Measurements from ENCODE around the gene SGCD.
A peak's percentile ranks its signal among the peaks of the same experiment; 100 is the strongest.

Gene SGCD

GRCh38 chr5:156427315-156427714 lies 100.4 kb downstream of the SGCD start:
- no peak overlapping the region for H3K18ac ChIP-seq (ENCODE audit: low read depth in 1 of 2, low read length in 2 of 2)
- no peak overlapping the region for H2BK5ac ChIP-seq (ENCODE audit: low read depth, low read length, poor library complexity, severe bottlenecking)
- H3K4me1 ChIP-seq (ENCODE audit: control insufficient read depth, insufficient read depth, low read depth, low read length) = no peaks in the 10 kb centered on the region
- H3K27ac ChIP-seq (ENCODE audit: low read length, poor library complexity, severe bottlenecking) = no peak overlapping the region
- no peak overlapping the region for H4K91ac ChIP-seq (ENCODE audit: low read length)
- 96% methylated on average over 4 of the region's 4 CpGs for WGBS
- no peak overlapping the region for H3K9ac ChIP-seq (ENCODE audit: low read length)
- H4K8ac ChIP-seq (ENCODE audit: low read length) = no peak overlapping the region
- H3K23ac ChIP-seq (ENCODE audit: low read length in 2 of 2) = no peak overlapping the region
- no peak overlapping the region for H2AK5ac ChIP-seq (ENCODE audit: low read length, severe bottlenecking)
- H2BK12ac ChIP-seq (ENCODE audit: low read length in 2 of 2) = no peak overlapping the region
- no peaks in the 10 kb centered on the region for H3K79me1 ChIP-seq (replicated peaks; ENCODE audit: low read length, poor library complexity, severe bottlenecking)
- H3K4me2 ChIP-seq (ENCODE audit: low read length, poor library complexity, severe bottlenecking) = no peak overlapping the region
- no peak overlapping the region for H3K4me3 ChIP-seq (ENCODE audit: insufficient read depth in 1 of 2, low read depth in 1 of 2, low read length in 2 of 2)
- H3K9me3 ChIP-seq (ENCODE audit: control insufficient read depth, low read length) = peaks cover 6% of the 10 kb centered on the region
- no peak overlapping the region for H2AFZ ChIP-seq (ENCODE audit: low read depth, low read length)
- H2BK15ac ChIP-seq (ENCODE audit: low read depth, poor library complexity, severe bottlenecking) = no peak overlapping the region
- H2BK120ac ChIP-seq (ENCODE audit: low read depth, low read length) = no peak overlapping the region
- no peaks in the 10 kb centered on the region for H3K27me3 ChIP-seq (ENCODE audit: control insufficient read depth in 1 of 2, insufficient read depth in 1 of 2, low read length in 2 of 2)
- H3K4ac ChIP-seq (ENCODE audit: low read depth in 1 of 2, low read length in 2 of 2) = no peak overlapping the region
- H3K14ac ChIP-seq (ENCODE audit: low read length in 2 of 2) = no peak overlapping the region
- H3K36me3 ChIP-seq (ENCODE audit: control insufficient read depth in 1 of 2, insufficient read depth in 2 of 2, low read depth in 1 of 2, low read length in 2 of 2) = no peaks in the 10 kb centered on the region
- DNase-seq = no peak

DNA sequence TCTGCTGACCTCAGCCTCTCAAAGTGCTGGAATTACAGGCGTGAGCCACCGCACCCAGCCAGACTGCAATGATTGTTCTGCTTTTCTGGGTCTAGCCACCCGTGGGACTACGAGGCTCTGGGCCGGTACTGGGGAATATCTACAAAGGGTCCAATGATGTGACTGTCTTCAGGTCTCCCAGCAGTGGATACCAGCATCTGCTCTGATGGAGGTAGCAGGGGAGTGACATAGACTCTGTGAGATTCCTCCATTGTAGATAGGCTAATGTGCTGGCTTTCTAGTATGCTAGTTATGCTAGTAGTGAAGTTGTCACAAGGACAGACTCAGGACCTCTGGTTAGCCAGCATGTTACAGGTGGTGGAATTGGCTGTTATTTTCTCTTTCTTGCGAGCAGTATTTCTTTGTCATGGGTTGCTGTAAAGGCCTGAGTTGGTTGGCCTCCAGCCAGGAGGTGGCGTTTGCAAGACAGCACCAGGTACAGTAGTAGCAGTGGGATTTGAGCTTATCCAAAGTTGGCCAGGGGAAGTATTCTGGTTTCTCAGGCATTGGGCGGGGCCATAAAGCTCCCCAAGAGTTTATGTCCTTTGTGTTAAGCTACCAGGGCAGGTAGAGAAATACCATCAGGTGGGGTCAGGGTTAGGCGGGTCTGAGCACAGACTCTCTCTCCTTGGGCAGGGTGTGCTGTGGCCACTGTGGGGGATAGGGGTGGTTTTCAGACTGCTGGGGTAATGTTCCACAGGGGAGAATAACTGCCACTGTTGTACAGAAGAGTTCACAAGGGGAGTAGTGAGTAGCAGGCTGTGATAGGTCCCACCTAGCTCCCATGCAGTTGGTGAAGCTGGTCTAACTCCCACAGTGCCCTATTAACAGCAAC lies 105.2 kb downstream of the SGCD start:
- Histone ChIP-seq H3K79me1 (replicated peaks; ENCODE audit: low read length, poor library complexity, severe bottlenecking) (no peaks in the 10 kb centered on the region), H3K4me1 (ENCODE audit: control insufficient read depth, insufficient read depth, low read depth, low read length) (no peaks in the 10 kb centered on the region), H3K9ac (ENCODE audit: low read length) (no peak overlapping the region), H2BK15ac (ENCODE audit: low read depth, poor library complexity, severe bottlenecking) (no peak overlapping the region), H3K14ac (ENCODE audit: low read length in 2 of 2) (no peak overlapping the region), H2AK5ac (ENCODE audit: low read length, severe bottlenecking) (no peak overlapping the region), H3K36me3 (ENCODE audit: control insufficient read depth in 1 of 2, insufficient read depth in 2 of 2, low read depth in 1 of 2, low read length in 2 of 2) (no peaks in the 10 kb centered on the region), H3K4me2 (ENCODE audit: low read length, poor library complexity, severe bottlenecking) (no peak overlapping the region), H3K23ac (ENCODE audit: low read length in 2 of 2) (no peak overlapping the region), H3K4me3 (ENCODE audit: insufficient read depth in 1 of 2, low read depth in 1 of 2, low read length in 2 of 2) (no peak overlapping the region), H2AFZ (ENCODE audit: low read depth, low read length) (no peak overlapping the region), H3K18ac (ENCODE audit: low read depth in 1 of 2, low read length in 2 of 2) (peak overlapping the region in 1 of 2 experiments; percentile 29), H3K4ac (ENCODE audit: low read depth in 1 of 2, low read length in 2 of 2) (no peak overlapping the region), H3K27me3 (ENCODE audit: control insufficient read depth in 1 of 2, insufficient read depth in 1 of 2, low read length in 2 of 2) (no peaks in the 10 kb centered on the region), H4K8ac (ENCODE audit: low read length) (peak overlapping the region; percentile 38), H3K9me3 (ENCODE audit: control insufficient read depth, low read length) (peaks cover 6% of the 10 kb centered on the region), H4K91ac (ENCODE audit: low read length) (no peak overlapping the region), H3K27ac (ENCODE audit: low read length, poor library complexity, severe bottlenecking) (no peak overlapping the region), H2BK5ac (ENCODE audit: low read depth, low read length, poor library complexity, severe bottlenecking) (no peak overlapping the region), H2BK12ac (ENCODE audit: low read length in 2 of 2) (no peak overlapping the region), H2BK120ac (ENCODE audit: low read depth, low read length) (no peak overlapping the region)
- DNase-seq = no peak
- WGBS = 89% methylated on average over 9 of the region's 9 CpGs

GRCh38 chr5:156432830-156433105 lies 105.8 kb downstream of the SGCD start:
- Histone ChIP-seq H3K36me3 (ENCODE audit: control insufficient read depth in 1 of 2, insufficient read depth in 2 of 2, low read depth in 1 of 2, low read length in 2 of 2) (no peaks in the 10 kb centered on the region), H3K79me1 (replicated peaks; ENCODE audit: low read length, poor library complexity, severe bottlenecking) (no peaks in the 10 kb centered on the region), H2BK12ac (ENCODE audit: low read length in 2 of 2) (no peak overlapping the region), H3K4me2 (ENCODE audit: low read length, poor library complexity, severe bottlenecking) (no peak overlapping the region), H2BK5ac (ENCODE audit: low read depth, low read length, poor library complexity, severe bottlenecking) (no peak overlapping the region), H3K27ac (ENCODE audit: low read length, poor library complexity, severe bottlenecking) (no peak overlapping the region), H2BK120ac (ENCODE audit: low read depth, low read length) (no peak overlapping the region), H3K4ac (ENCODE audit: low read depth in 1 of 2, low read length in 2 of 2) (no peak overlapping the region), H3K9ac (ENCODE audit: low read length) (no peak overlapping the region), H2AFZ (ENCODE audit: low read depth, low read length) (no peak overlapping the region), H3K18ac (ENCODE audit: low read depth in 1 of 2, low read length in 2 of 2) (peak overlapping the region in 1 of 2 experiments; percentile 29), H4K8ac (ENCODE audit: low read length) (peak overlapping the region; percentile 38), H4K91ac (ENCODE audit: low read length) (no peak overlapping the region), H3K14ac (ENCODE audit: low read length in 2 of 2) (no peak overlapping the region), H3K9me3 (ENCODE audit: control insufficient read depth, low read length) (peaks cover 6% of the 10 kb centered on the region), H3K27me3 (ENCODE audit: control insufficient read depth in 1 of 2, insufficient read depth in 1 of 2, low read length in 2 of 2) (no peaks in the 10 kb centered on the region), H3K4me3 (ENCODE audit: insufficient read depth in 1 of 2, low read depth in 1 of 2, low read length in 2 of 2) (no peak overlapping the region), H2BK15ac (ENCODE audit: low read depth, poor library complexity, severe bottlenecking) (no peak overlapping the region), H3K23ac (ENCODE audit: low read length in 2 of 2) (no peak overlapping the region), H2AK5ac (ENCODE audit: low read length, severe bottlenecking) (no peak overlapping the region), H3K4me1 (ENCODE audit: control insufficient read depth, insufficient read depth, low read depth, low read length) (no peaks in the 10 kb centered on the region)
- DNase-seq = no peak
- WGBS = 92% methylated on average over 1 of the region's 1 CpG

DNA sequence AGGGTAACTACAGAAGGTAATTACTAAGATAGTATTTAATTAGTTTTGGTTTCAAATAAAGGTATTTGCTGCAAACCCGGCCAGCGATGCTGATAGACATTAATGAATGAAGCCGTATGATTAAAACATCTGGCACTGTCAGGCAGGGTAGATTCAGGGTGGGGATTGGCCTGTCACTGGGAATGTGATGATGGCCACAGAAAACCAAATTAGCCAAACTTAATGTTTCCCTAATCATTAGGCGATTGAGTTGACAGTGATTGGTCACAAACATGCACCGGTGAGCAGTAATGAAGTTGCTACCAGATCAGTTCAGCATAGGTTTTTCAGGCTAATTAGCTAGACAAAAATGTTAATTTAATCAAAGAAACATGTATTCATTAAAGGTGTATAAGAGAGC lies 107.5 kb downstream of the SGCD start:
- Histone ChIP-seq H3K4ac (ENCODE audit: low read depth in 1 of 2, low read length in 2 of 2) (no peak overlapping the region), H3K4me2 (ENCODE audit: low read length, poor library complexity, severe bottlenecking) (no peak overlapping the region), H4K8ac (ENCODE audit: low read length) (no peak overlapping the region), H2BK120ac (ENCODE audit: low read depth, low read length) (no peak overlapping the region), H3K27ac (ENCODE audit: low read length, poor library complexity, severe bottlenecking) (no peak overlapping the region), H3K27me3 (ENCODE audit: control insufficient read depth in 1 of 2, insufficient read depth in 1 of 2, low read length in 2 of 2) (no peaks in the 10 kb centered on the region), H3K9me3 (ENCODE audit: control insufficient read depth, low read length) (peaks cover 2% of the 10 kb centered on the region), H3K79me1 (replicated peaks; ENCODE audit: low read length, poor library complexity, severe bottlenecking) (no peaks in the 10 kb centered on the region), H3K9ac (ENCODE audit: low read length) (no peak overlapping the region), H2AFZ (ENCODE audit: low read depth, low read length) (no peak overlapping the region), H2BK12ac (ENCODE audit: low read length in 2 of 2) (no peak overlapping the region), H3K4me3 (ENCODE audit: insufficient read depth in 1 of 2, low read depth in 1 of 2, low read length in 2 of 2) (no peak overlapping the region), H3K4me1 (ENCODE audit: control insufficient read depth, insufficient read depth, low read depth, low read length) (no peaks in the 10 kb centered on the region), H2AK5ac (ENCODE audit: low read length, severe bottlenecking) (no peak overlapping the region), H3K36me3 (ENCODE audit: control insufficient read depth in 1 of 2, insufficient read depth in 2 of 2, low read depth in 1 of 2, low read length in 2 of 2) (no peaks in the 10 kb centered on the region), H2BK5ac (ENCODE audit: low read depth, low read length, poor library complexity, severe bottlenecking) (no peak overlapping the region), H3K18ac (ENCODE audit: low read depth in 1 of 2, low read length in 2 of 2) (no peak overlapping the region), H2BK15ac (ENCODE audit: low read depth, poor library complexity, severe bottlenecking) (no peak overlapping the region), H3K14ac (ENCODE audit: low read length in 2 of 2) (no peak overlapping the region), H3K23ac (ENCODE audit: low read length in 2 of 2) (no peak overlapping the region), H4K91ac (ENCODE audit: low read length) (no peak overlapping the region)
- WGBS = 100% methylated on average over 5 of the region's 5 CpGs
- DNase-seq = no peak

Measured in mesenchymal stem cell (in vitro differentiated cells and primary cell).